ENCODE measurements around the gene PDAP1. TPM values are rescaled to one million over a fixed set of nuclear protein-coding genes. Genes with fewer than 3 reads are reported as not detected.

PDAP1 gene
- total and polyA plus RNA-seq, 2 donors from 2014 or later, result 84.7 to 119 TPM

DNA sequence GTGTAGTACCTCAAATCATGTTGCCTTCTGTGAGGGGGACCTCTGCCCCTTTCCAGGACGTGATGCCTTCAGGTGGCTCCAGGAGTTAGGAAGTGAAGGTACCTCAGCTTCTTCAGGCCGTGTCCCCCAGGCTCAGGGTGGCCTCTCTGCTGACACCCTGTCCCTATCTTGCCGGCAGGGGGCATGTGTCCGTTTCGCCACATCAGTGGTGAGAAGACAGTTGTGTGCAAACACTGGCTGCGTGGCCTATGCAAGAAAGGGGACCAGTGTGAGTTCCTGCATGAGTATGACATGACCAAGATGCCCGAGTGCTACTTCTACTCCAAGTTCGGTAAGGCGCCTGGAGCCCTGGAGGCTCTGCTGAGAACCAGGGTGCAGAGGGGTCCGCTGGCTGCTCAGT, 39.5 kb upstream of the PDAP1 start:
- Histone ChIP-seq H3K9me3 (ENCODE audit: control insufficient read depth in 2 of 3, insufficient read depth in 1 of 3, low read length in 3 of 3) (no peaks in the 10 kb centered on the region), H3K4me3 (ENCODE audit: low read length in 3 of 3) (no peak overlapping the region), H3K27ac (ENCODE audit: low read depth in 2 of 2, low read length in 2 of 2) (no peak overlapping the region), H3K9ac (ENCODE audit: low read length in 3 of 3) (no peak overlapping the region), H3K27me3 (ENCODE audit: control insufficient read depth, insufficient read depth, low read length) (no peaks in the 10 kb centered on the region), H3K36me3 (ENCODE audit: control insufficient read depth in 2 of 3, insufficient read depth in 3 of 3, low read length in 3 of 3) (peaks cover 2 to 39% (median 24%) of the 10 kb centered on the region in 3 donors), H3K4me1 (ENCODE audit: control insufficient read depth in 2 of 3, insufficient read depth in 2 of 3, low read depth in 1 of 3, low read length in 3 of 3) (no peaks in the 10 kb centered on the region)
- TF ChIP-seq, protein P1, sequence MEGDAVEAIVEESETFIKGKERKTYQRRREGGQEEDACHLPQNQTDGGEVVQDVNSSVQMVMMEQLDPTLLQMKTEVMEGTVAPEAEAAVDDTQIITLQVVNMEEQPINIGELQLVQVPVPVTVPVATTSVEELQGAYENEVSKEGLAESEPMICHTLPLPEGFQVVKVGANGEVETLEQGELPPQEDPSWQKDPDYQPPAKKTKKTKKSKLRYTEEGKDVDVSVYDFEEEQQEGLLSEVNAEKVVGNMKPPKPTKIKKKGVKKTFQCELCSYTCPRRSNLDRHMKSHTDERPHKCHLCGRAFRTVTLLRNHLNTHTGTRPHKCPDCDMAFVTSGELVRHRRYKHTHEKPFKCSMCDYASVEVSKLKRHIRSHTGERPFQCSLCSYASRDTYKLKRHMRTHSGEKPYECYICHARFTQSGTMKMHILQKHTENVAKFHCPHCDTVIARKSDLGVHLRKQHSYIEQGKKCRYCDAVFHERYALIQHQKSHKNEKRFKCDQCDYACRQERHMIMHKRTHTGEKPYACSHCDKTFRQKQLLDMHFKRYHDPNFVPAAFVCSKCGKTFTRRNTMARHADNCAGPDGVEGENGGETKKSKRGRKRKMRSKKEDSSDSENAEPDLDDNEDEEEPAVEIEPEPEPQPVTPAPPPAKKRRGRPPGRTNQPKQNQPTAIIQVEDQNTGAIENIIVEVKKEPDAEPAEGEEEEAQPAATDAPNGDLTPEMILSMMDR (IDR thresholded peaks at IDR 0.05; ENCODE audit: borderline replicate concordance, extremely low read depth, insufficient read depth), result no peak
- FAIRE-seq, result no peak
- DNase-seq, result no peak
- intact Hi-C loops (cut with DNase I), result no loop called here

- intact Hi-C loops (cut with DNase I), result no loop called here
- no peak for DNase-seq
- Histone ChIP-seq H3K9ac (ENCODE audit: low read length in 3 of 3) (no peak overlapping the region), H3K27me3 (ENCODE audit: control insufficient read depth, insufficient read depth, low read length) (no peaks in the 10 kb centered on the region), H3K9me3 (ENCODE audit: control insufficient read depth in 2 of 3, insufficient read depth in 1 of 3, low read length in 3 of 3) (no peaks in the 10 kb centered on the region), H3K36me3 (ENCODE audit: control insufficient read depth in 2 of 3, insufficient read depth in 3 of 3, low read length in 3 of 3) (peaks cover 2 to 38% (median 20%) of the 10 kb centered on the region in 3 donors), H3K4me1 (ENCODE audit: control insufficient read depth in 2 of 3, insufficient read depth in 2 of 3, low read depth in 1 of 3, low read length in 3 of 3) (no peaks in the 10 kb centered on the region), H3K4me3 (ENCODE audit: low read length in 3 of 3) (no peak overlapping the region), H3K27ac (ENCODE audit: low read depth in 2 of 2, low read length in 2 of 2) (no peak overlapping the region)
- no peak for FAIRE-seq
- TF ChIP-seq, protein P1 (IDR thresholded peaks at IDR 0.05; ENCODE audit: borderline replicate concordance, extremely low read depth, insufficient read depth), result no peak
These were observed 37.7 kb upstream of the PDAP1 start for GRCh38 chr7:99446096-99446495.

DNA sequence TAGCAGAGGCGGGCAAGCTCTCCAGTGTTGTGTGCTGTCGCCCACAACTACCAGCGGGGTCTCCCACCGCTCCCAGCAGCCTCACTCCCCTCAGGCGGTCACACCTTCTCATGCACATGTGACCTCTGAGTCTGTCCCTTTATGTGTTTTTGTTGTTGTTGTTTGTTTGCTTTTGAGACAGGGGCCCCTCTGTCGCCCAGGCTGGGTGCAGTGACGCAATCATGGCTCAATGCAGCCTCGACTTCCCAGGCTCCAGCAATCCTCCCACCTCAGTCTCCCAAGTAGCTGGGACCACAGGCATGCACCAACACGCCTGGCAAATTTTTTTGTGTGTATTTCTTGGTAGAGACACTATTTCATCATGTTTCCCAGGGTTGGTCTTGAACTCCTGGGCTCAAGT, 31.8 kb upstream of the PDAP1 start:
- TF ChIP-seq, protein P1 (IDR thresholded peaks at IDR 0.05; ENCODE audit: borderline replicate concordance, extremely low read depth, insufficient read depth), result no peak
- H3K36me3 ChIP-seq (ENCODE audit: control insufficient read depth in 2 of 3, insufficient read depth in 3 of 3, low read length in 3 of 3), result peaks cover 0 to 6% (median 0%) of the 10 kb centered on the region in 3 donors
- H3K9ac ChIP-seq (ENCODE audit: low read length in 3 of 3), result peak overlapping the region in 1 of 3 donors; percentile 74
- DNase-seq, result no peak
- intact Hi-C loops (cut with DNase I), result no loop called here
- no peaks in the 10 kb centered on the region for H3K27me3 ChIP-seq (ENCODE audit: control insufficient read depth, insufficient read depth, low read length)
- no peak overlapping the region for H3K27ac ChIP-seq (ENCODE audit: low read depth in 2 of 2, low read length in 2 of 2)
- H3K9me3 ChIP-seq (ENCODE audit: control insufficient read depth in 2 of 3, insufficient read depth in 1 of 3, low read length in 3 of 3), result no peaks in the 10 kb centered on the region
- peak overlapping the region in 1 of 3 donors; percentile 85 for H3K4me3 ChIP-seq (ENCODE audit: low read length in 3 of 3)
- no peak for FAIRE-seq
- H3K4me1 ChIP-seq (ENCODE audit: control insufficient read depth in 2 of 3, insufficient read depth in 2 of 3, low read depth in 1 of 3, low read length in 3 of 3), result peaks cover 0 to 15% (median 3%) of the 10 kb centered on the region in 3 donors

Measured in kidney (tissue), 14 donors.